ENCODE measurements around the gene ZBTB14. TPM values are rescaled to one million over a fixed set of nuclear protein-coding genes. Genes with fewer than 3 reads are reported as not detected.

ZBTB14 gene
- total RNA-seq (2012; rRNA removed), result 7.9 and 9.9 TPM in 2 replicates

- Histone ChIP-seq H3K9me3 (replicated peaks; ENCODE audit: low read length) (no peaks in the 10 kb centered on the region), H3K9ac (ENCODE audit: low read depth, low read length) (peak within 1 kb of the TSS; percentile 86), H3K4me2 (ENCODE audit: low read length) (peak within 1 kb of the TSS; percentile 99), H3K36me3 (ENCODE audit: insufficient read depth, low read length) (peaks cover 18% of the 10 kb centered on the region), H3K4me3 (ENCODE audit: low read length) (peak within 1 kb of the TSS; percentile 83), H3K4me1 (ENCODE audit: control insufficient read depth, insufficient read depth, low read length) (peaks cover 7% of the 10 kb centered on the region), H3K27me3 (ENCODE audit: control insufficient read depth, insufficient read depth, low read length) (peaks cover 7% of the 10 kb centered on the region)
Observed at GRCh38 chr18:5295231-5295920, at the start of gene ZBTB14. ZBTB14 (minus strand) TSS chr18:5295726; CDS start chr18:5293246, 2,480 bp downstream.

GRCh38 chr18:5339202-5339834, 43.8 kb upstream of the ZBTB14 start:
- Histone ChIP-seq H3K9ac (ENCODE audit: low read depth, low read length) (no peak overlapping the region), H3K9me3 (replicated peaks; ENCODE audit: low read length) (no peaks in the 10 kb centered on the region), H3K36me3 (ENCODE audit: insufficient read depth, low read length) (no peaks in the 10 kb centered on the region), H3K4me2 (ENCODE audit: low read length) (no peak overlapping the region), H3K27me3 (ENCODE audit: control insufficient read depth, insufficient read depth, low read length) (no peaks in the 10 kb centered on the region), H3K4me1 (ENCODE audit: control insufficient read depth, insufficient read depth, low read length) (no peaks in the 10 kb centered on the region), H3K4me3 (ENCODE audit: low read length) (no peak overlapping the region)

- H3K4me3 ChIP-seq (ENCODE audit: low read length), result no peak overlapping the region
- H3K9me3 ChIP-seq (replicated peaks; ENCODE audit: low read length), result no peaks in the 10 kb centered on the region
- no peaks in the 10 kb centered on the region for H3K4me1 ChIP-seq (ENCODE audit: control insufficient read depth, insufficient read depth, low read length)
- no peaks in the 10 kb centered on the region for H3K36me3 ChIP-seq (ENCODE audit: insufficient read depth, low read length)
- no peaks in the 10 kb centered on the region for H3K27me3 ChIP-seq (ENCODE audit: control insufficient read depth, insufficient read depth, low read length)
- no peak overlapping the region for H3K9ac ChIP-seq (ENCODE audit: low read depth, low read length)
- H3K4me2 ChIP-seq (ENCODE audit: low read length), result no peak overlapping the region
Observed at GRCh38 chr18:5334456-5335075, 39.0 kb upstream of the ZBTB14 start.

- H3K27me3 ChIP-seq (ENCODE audit: control insufficient read depth, insufficient read depth, low read length), result no peaks in the 10 kb centered on the region
- H3K4me3 ChIP-seq (ENCODE audit: low read length), result no peak overlapping the region
- no peaks in the 10 kb centered on the region for H3K4me1 ChIP-seq (ENCODE audit: control insufficient read depth, insufficient read depth, low read length)
- no peak overlapping the region for H3K9ac ChIP-seq (ENCODE audit: low read depth, low read length)
- H3K36me3 ChIP-seq (ENCODE audit: insufficient read depth, low read length), result no peaks in the 10 kb centered on the region
- no peak overlapping the region for H3K4me2 ChIP-seq (ENCODE audit: low read length)
- H3K9me3 ChIP-seq (replicated peaks; ENCODE audit: low read length), result peaks cover 3% of the 10 kb centered on the region
Observed at GRCh38 chr18:5318061-5318700, 22.7 kb upstream of the ZBTB14 start.

GRCh38 chr18:5317186-5317585, 21.7 kb upstream of the ZBTB14 start:
- Histone ChIP-seq H3K9ac (ENCODE audit: low read depth, low read length) (no peak overlapping the region), H3K27me3 (ENCODE audit: control insufficient read depth, insufficient read depth, low read length) (no peaks in the 10 kb centered on the region), H3K4me2 (ENCODE audit: low read length) (no peak overlapping the region), H3K9me3 (replicated peaks; ENCODE audit: low read length) (no peaks in the 10 kb centered on the region), H3K4me1 (ENCODE audit: control insufficient read depth, insufficient read depth, low read length) (no peaks in the 10 kb centered on the region), H3K4me3 (ENCODE audit: low read length) (no peak overlapping the region), H3K36me3 (ENCODE audit: insufficient read depth, low read length) (no peaks in the 10 kb centered on the region)

GRCh38 chr18:5315838-5316237, 20.3 kb upstream of the ZBTB14 start:
- Histone ChIP-seq H3K9me3 (replicated peaks; ENCODE audit: low read length) (no peaks in the 10 kb centered on the region), H3K4me3 (ENCODE audit: low read length) (no peak overlapping the region), H3K36me3 (ENCODE audit: insufficient read depth, low read length) (no peaks in the 10 kb centered on the region), H3K4me2 (ENCODE audit: low read length) (no peak overlapping the region), H3K4me1 (ENCODE audit: control insufficient read depth, insufficient read depth, low read length) (no peaks in the 10 kb centered on the region), H3K27me3 (ENCODE audit: control insufficient read depth, insufficient read depth, low read length) (no peaks in the 10 kb centered on the region), H3K9ac (ENCODE audit: low read depth, low read length) (no peak overlapping the region)

GRCh38 chr18:5311301-5311989, 15.9 kb upstream of the ZBTB14 start:
- Histone ChIP-seq H3K4me2 (ENCODE audit: low read length) (no peak overlapping the region), H3K9ac (ENCODE audit: low read depth, low read length) (no peak overlapping the region), H3K4me1 (ENCODE audit: control insufficient read depth, insufficient read depth, low read length) (no peaks in the 10 kb centered on the region), H3K4me3 (ENCODE audit: low read length) (no peak overlapping the region), H3K36me3 (ENCODE audit: insufficient read depth, low read length) (no peaks in the 10 kb centered on the region), H3K9me3 (replicated peaks; ENCODE audit: low read length) (no peaks in the 10 kb centered on the region), H3K27me3 (ENCODE audit: control insufficient read depth, insufficient read depth, low read length) (no peaks in the 10 kb centered on the region)

GRCh38 chr18:5309888-5310470, 14.5 kb upstream of the ZBTB14 start:
- Histone ChIP-seq H3K4me3 (ENCODE audit: low read length) (no peak overlapping the region), H3K36me3 (ENCODE audit: insufficient read depth, low read length) (no peaks in the 10 kb centered on the region), H3K27me3 (ENCODE audit: control insufficient read depth, insufficient read depth, low read length) (no peaks in the 10 kb centered on the region), H3K9me3 (replicated peaks; ENCODE audit: low read length) (no peaks in the 10 kb centered on the region), H3K9ac (ENCODE audit: low read depth, low read length) (no peak overlapping the region), H3K4me2 (ENCODE audit: low read length) (no peak overlapping the region), H3K4me1 (ENCODE audit: control insufficient read depth, insufficient read depth, low read length) (no peaks in the 10 kb centered on the region)

- H3K4me1 ChIP-seq (ENCODE audit: control insufficient read depth, insufficient read depth, low read length), result no peaks in the 10 kb centered on the region
- H3K9ac ChIP-seq (ENCODE audit: low read depth, low read length), result no peak overlapping the region
- peaks cover 3% of the 10 kb centered on the region for H3K27me3 ChIP-seq (ENCODE audit: control insufficient read depth, insufficient read depth, low read length)
- H3K4me2 ChIP-seq (ENCODE audit: low read length), result no peak overlapping the region
- H3K4me3 ChIP-seq (ENCODE audit: low read length), result no peak overlapping the region
- no peaks in the 10 kb centered on the region for H3K36me3 ChIP-seq (ENCODE audit: insufficient read depth, low read length)
- no peaks in the 10 kb centered on the region for H3K9me3 ChIP-seq (replicated peaks; ENCODE audit: low read length)
Observed at GRCh38 chr18:5305835-5306234, 10.3 kb upstream of the ZBTB14 start.

GRCh38 chr18:5304232-5304631, 8.7 kb upstream of the ZBTB14 start:
- H3K4me2 ChIP-seq (ENCODE audit: low read length), result no peak overlapping the region
- no peaks in the 10 kb centered on the region for H3K36me3 ChIP-seq (ENCODE audit: insufficient read depth, low read length)
- H3K9ac ChIP-seq (ENCODE audit: low read depth, low read length), result no peak overlapping the region
- H3K27me3 ChIP-seq (ENCODE audit: control insufficient read depth, insufficient read depth, low read length), result peaks cover 13% of the 10 kb centered on the region
- H3K9me3 ChIP-seq (replicated peaks; ENCODE audit: low read length), result no peaks in the 10 kb centered on the region
- H3K4me1 ChIP-seq (ENCODE audit: control insufficient read depth, insufficient read depth, low read length), result no peaks in the 10 kb centered on the region
- H3K4me3 ChIP-seq (ENCODE audit: low read length), result no peak overlapping the region

- no peaks in the 10 kb centered on the region for H3K4me1 ChIP-seq (ENCODE audit: control insufficient read depth, insufficient read depth, low read length)
Observed at GRCh38 chr18:5303636-5304035, 8.1 kb upstream of the ZBTB14 start.

More at GRCh38 chr18:5303636-5304035, 8.1 kb upstream of the ZBTB14 start:
- H3K4me3 ChIP-seq (ENCODE audit: low read length), result no peak overlapping the region
- no peak overlapping the region for H3K4me2 ChIP-seq (ENCODE audit: low read length)
- H3K27me3 ChIP-seq (ENCODE audit: control insufficient read depth, insufficient read depth, low read length), result peaks cover 15% of the 10 kb centered on the region
- no peaks in the 10 kb centered on the region for H3K9me3 ChIP-seq (replicated peaks; ENCODE audit: low read length)
- H3K36me3 ChIP-seq (ENCODE audit: insufficient read depth, low read length), result no peaks in the 10 kb centered on the region
- no peak overlapping the region for H3K9ac ChIP-seq (ENCODE audit: low read depth, low read length)
